Loucy (cell line): ENCODE measurements around the gene ICAM5.

ENCODE experiments used
- H2AFZ ChIP-seq: fragments of 200-600 bp; sonication (generic); 2 replicates; pipeline ENCODE4 v1.6.0; 2016; ENCODE audit warnings: antibody characterized with exemption, mild to moderate bottlenecking, low read length, moderate library complexity
- H3F3A ChIP-seq: fragments of 200-600 bp; 2 replicates; pipeline ENCODE4 v1.6.0; 2016; ENCODE audit warnings: antibody characterized with exemption, low read depth, mild to moderate bottlenecking
- H3K27me3 ChIP-seq: fragments of 200-600 bp; sonication (generic); 2 replicates; pipeline ENCODE4 v1.6.1; 2014; ENCODE audit warnings: low read length, mild to moderate bottlenecking; ENCODE audit not compliant: insufficient read depth, poor library complexity, severe bottlenecking
- H3K36me3 ChIP-seq: fragments of 200-600 bp; sonication (generic); 2 replicates; pipeline ENCODE4 v1.6.1; 2016; ENCODE audit warnings: low read length; ENCODE audit not compliant: insufficient read depth
- H3K4me1 ChIP-seq: fragments of 200-600 bp; sonication (generic); 2 replicates; pipeline ENCODE4 v1.5.1; 2014; ENCODE audit warnings: low read length, mild to moderate bottlenecking; ENCODE audit not compliant: insufficient read depth, poor library complexity, severe bottlenecking
- H3K4me2 ChIP-seq: fragments of 200-600 bp; sonication (generic); 2 replicates; pipeline ENCODE4 v1.6.0; 2014; ENCODE audit warnings: antibody characterized with exemption, low read length, low read depth, mild to moderate bottlenecking; ENCODE audit not compliant: poor library complexity, severe bottlenecking
- H3K4me3 ChIP-seq: fragments of 200-600 bp; sonication (generic); 2 replicates; pipeline ENCODE4 v1.5.1; 2014; ENCODE audit warnings: low read length, mild to moderate bottlenecking, mixed read lengths; ENCODE audit not compliant: poor library complexity, severe bottlenecking
- H3K79me2 ChIP-seq: fragments of 200-600 bp; sonication (generic); 2 replicates; pipeline ENCODE4 v1.6.1; 2014; ENCODE audit warnings: low read length; ENCODE audit not compliant: insufficient read depth
- H3K9ac ChIP-seq: fragments of 200-600 bp; sonication (generic); 2 replicates; pipeline ENCODE4 v1.6.0; 2014; ENCODE audit warnings: mild to moderate bottlenecking, low read depth, low read length, moderate library complexity; ENCODE audit not compliant: poor library complexity, severe bottlenecking
- H3K9me2 ChIP-seq: fragments of 200-600 bp; sonication (generic); replicated peaks from 2 replicates; pipeline ENCODE4 v1.6.1; 2016; ENCODE audit warnings: low read depth, low read length, mixed read lengths
- H3K9me3 ChIP-seq: fragments of 200-600 bp; sonication (generic); 2 replicates; pipeline ENCODE4 v1.6.1; 2014; ENCODE audit warnings: mild to moderate bottlenecking, antibody characterized with exemption, low read length, low read depth; ENCODE audit not compliant: insufficient read depth
- H4K20me1 ChIP-seq: fragments of 200-600 bp; sonication (generic); 2 replicates; pipeline ENCODE4 v1.6.0; 2014; ENCODE audit warnings: antibody characterized with exemption, low read length, mild to moderate bottlenecking; ENCODE audit not compliant: insufficient read depth, poor library complexity, severe bottlenecking
- EZH2phosphoT487 ChIP-seq: fragments of 200-600 bp; IDR thresholded peaks from 2 replicates; pipeline ENCODE4 v1.6.1; 2018; ENCODE audit warnings: antibody characterized with exemption, mild to moderate bottlenecking, moderate library complexity, borderline replicate concordance
- TF ChIP-seq, protein P1 (sequence below): fragments of 200-600 bp; sonication (generic); conservative IDR thresholded peaks from 2 replicates; pipeline ENCODE4 v1.5.1; 2014; ENCODE audit warnings: mild to moderate bottlenecking, antibody characterized with exemption, low read length

Gene ICAM5

DNA sequence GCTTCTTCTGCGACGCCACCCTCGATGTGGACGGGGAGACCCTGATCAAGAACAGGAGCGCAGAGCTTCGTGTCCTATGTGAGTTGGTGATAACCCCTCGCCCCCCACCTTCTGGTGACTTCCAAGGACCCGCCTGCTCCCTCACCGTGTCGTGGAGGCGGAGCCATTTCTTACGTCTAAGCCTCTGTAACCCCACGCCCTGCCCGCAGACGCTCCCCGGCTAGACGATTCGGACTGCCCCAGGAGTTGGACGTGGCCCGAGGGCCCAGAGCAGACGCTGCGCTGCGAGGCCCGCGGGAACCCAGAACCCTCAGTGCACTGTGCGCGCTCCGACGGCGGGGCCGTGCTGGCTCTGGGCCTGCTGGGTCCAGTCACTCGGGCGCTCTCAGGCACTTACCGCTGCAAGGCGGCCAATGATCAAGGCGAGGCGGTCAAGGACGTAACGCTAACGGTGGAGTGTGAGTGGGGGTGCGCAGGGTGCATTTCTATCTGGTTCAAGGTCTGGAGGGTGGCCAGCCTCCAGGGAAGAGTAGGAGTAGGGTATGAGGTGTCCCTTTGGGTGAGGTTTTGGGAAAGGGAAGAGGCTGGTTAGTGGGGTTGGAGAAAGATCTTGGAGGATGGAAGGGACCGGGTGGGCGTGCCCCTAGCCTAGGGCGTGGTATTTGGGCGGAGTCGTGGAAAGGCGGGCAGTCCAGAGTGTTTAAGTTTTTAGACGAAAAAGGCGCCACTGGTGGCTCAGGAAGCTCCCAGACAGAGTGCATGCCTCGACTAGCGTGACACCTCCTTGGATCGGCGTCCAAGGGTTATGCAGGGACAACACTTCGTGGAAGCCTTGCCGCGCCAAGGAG is 3.3 kb downstream of the ICAM5 start:
- TF ChIP-seq, protein P1, sequence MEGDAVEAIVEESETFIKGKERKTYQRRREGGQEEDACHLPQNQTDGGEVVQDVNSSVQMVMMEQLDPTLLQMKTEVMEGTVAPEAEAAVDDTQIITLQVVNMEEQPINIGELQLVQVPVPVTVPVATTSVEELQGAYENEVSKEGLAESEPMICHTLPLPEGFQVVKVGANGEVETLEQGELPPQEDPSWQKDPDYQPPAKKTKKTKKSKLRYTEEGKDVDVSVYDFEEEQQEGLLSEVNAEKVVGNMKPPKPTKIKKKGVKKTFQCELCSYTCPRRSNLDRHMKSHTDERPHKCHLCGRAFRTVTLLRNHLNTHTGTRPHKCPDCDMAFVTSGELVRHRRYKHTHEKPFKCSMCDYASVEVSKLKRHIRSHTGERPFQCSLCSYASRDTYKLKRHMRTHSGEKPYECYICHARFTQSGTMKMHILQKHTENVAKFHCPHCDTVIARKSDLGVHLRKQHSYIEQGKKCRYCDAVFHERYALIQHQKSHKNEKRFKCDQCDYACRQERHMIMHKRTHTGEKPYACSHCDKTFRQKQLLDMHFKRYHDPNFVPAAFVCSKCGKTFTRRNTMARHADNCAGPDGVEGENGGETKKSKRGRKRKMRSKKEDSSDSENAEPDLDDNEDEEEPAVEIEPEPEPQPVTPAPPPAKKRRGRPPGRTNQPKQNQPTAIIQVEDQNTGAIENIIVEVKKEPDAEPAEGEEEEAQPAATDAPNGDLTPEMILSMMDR = no peak
- TF ChIP-seq EZH2phosphoT487 = no peak
- Histone ChIP-seq H3K4me2 (no peak overlapping the region), H3K36me3 (no peaks in the 10 kb centered on the region), H3K9me3 (no peaks in the 10 kb centered on the region), H3K4me1 (peaks cover 8% of the 10 kb centered on the region), H3F3A (no peaks in the 10 kb centered on the region), H4K20me1 (no peaks in the 10 kb centered on the region), H3K9me2 (no peaks in the 10 kb centered on the region), H3K9ac (no peak overlapping the region), H3K79me2 (no peaks in the 10 kb centered on the region), H2AFZ (no peak overlapping the region), H3K27me3 (no peaks in the 10 kb centered on the region), H3K4me3 (no peak overlapping the region)

DNA sequence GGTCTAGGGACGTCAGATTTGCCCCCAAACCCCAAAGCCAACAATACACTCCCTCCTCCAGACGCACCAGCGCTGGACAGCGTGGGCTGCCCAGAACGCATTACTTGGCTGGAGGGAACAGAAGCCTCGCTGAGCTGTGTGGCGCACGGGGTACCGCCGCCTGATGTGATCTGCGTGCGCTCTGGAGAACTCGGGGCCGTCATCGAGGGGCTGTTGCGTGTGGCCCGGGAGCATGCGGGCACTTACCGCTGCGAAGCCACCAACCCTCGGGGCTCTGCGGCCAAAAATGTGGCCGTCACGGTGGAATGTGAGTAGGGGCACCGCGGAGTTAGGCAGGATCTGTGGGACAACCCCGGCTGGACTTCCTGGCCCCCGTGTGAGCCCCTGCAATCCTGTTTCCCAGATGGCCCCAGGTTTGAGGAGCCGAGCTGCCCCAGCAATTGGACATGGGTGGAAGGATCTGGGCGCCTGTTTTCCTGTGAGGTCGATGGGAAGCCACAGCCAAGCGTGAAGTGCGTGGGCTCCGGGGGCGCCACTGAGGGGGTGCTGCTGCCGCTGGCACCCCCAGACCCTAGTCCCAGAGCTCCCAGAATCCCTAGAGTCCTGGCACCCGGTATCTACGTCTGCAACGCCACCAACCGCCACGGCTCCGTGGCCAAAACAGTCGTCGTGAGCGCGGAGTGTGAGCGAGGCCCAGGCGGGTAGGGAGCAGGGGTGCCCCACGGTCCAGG is 4.0 kb downstream of the ICAM5 start:
- Histone ChIP-seq H3K9ac (no peak overlapping the region), H3K4me3 (no peak overlapping the region), H3K4me1 (peaks cover 7% of the 10 kb centered on the region), H3K4me2 (no peak overlapping the region), H2AFZ (no peak overlapping the region), H3K27me3 (no peaks in the 10 kb centered on the region), H3K36me3 (no peaks in the 10 kb centered on the region), H3K9me2 (no peaks in the 10 kb centered on the region), H3K9me3 (no peaks in the 10 kb centered on the region), H3F3A (no peaks in the 10 kb centered on the region), H4K20me1 (no peaks in the 10 kb centered on the region), H3K79me2 (no peaks in the 10 kb centered on the region)
- TF ChIP-seq, protein P1 = no peak
- TF ChIP-seq EZH2phosphoT487 = no peak

DNA sequence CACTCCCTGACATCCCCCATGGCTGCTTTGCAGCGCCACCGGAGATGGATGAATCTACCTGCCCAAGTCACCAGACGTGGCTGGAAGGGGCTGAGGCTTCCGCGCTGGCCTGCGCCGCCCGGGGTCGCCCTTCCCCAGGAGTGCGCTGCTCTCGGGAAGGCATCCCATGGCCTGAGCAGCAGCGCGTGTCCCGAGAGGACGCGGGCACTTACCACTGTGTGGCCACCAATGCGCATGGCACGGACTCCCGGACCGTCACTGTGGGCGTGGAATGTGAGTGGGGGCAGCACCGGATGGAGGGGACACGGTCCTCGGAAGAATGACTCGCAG is 4.6 kb downstream of the ICAM5 start:
- Histone ChIP-seq H3K27me3 (no peaks in the 10 kb centered on the region), H4K20me1 (no peaks in the 10 kb centered on the region), H3K4me1 (peaks cover 2% of the 10 kb centered on the region)

More for the DNA sequence above, 4.6 kb downstream of the ICAM5 start:
- Histone ChIP-seq H3K79me2 (no peaks in the 10 kb centered on the region), H3K9me2 (no peaks in the 10 kb centered on the region), H3K4me2 (no peak overlapping the region), H3K4me3 (no peak overlapping the region), H3K36me3 (no peaks in the 10 kb centered on the region), H3F3A (no peaks in the 10 kb centered on the region), H3K9me3 (no peaks in the 10 kb centered on the region), H2AFZ (no peak overlapping the region), H3K9ac (no peak overlapping the region)
- TF ChIP-seq, protein P1 = no peak
- TF ChIP-seq EZH2phosphoT487 = no peak
